AG10803 (cell line): ENCODE data around the gene FBXO28.
A peak's percentile ranks its signal among the peaks of the same experiment; 100 is the strongest.

Experiments
- DNase-seq: peaks from one replicate; pipeline ENCODE4 v3.0.0; 2010; ENCODE audit warnings: low read depth
- H3K4me3 ChIP-seq: 2 replicates; pipeline ENCODE4 v1.5.1; 2011; ENCODE audit warnings: mild to moderate bottlenecking, low read length, control low read depth
- TF ChIP-seq, protein P1 (sequence below): conservative IDR thresholded peaks from 2 replicates; pipeline ENCODE4 v1.5.1; 2011; ENCODE audit warnings: mild to moderate bottlenecking, low read length, control low read depth, inconsistent platforms

Gene FBXO28

DNA sequence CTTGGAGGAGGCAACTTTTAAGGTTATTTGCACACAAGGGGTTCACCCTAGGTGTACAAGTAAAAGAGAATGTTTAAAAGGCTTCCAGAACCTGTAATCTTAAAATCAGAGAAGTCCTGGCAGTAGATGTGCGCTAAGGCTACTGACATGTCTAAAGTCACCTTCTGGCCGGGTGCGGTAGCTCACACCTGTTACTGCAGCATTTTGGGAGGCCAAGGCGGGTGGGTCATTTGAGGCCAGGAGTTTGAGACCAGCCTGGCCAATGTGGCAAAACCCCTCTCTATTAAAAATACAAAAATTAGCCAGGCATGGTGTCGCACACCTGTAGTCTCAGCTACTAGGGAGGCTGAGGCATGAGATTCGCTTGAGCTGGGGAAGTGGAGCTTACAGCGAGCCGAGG, 48.9 kb downstream of the FBXO28 start:
- TF ChIP-seq, protein P1, sequence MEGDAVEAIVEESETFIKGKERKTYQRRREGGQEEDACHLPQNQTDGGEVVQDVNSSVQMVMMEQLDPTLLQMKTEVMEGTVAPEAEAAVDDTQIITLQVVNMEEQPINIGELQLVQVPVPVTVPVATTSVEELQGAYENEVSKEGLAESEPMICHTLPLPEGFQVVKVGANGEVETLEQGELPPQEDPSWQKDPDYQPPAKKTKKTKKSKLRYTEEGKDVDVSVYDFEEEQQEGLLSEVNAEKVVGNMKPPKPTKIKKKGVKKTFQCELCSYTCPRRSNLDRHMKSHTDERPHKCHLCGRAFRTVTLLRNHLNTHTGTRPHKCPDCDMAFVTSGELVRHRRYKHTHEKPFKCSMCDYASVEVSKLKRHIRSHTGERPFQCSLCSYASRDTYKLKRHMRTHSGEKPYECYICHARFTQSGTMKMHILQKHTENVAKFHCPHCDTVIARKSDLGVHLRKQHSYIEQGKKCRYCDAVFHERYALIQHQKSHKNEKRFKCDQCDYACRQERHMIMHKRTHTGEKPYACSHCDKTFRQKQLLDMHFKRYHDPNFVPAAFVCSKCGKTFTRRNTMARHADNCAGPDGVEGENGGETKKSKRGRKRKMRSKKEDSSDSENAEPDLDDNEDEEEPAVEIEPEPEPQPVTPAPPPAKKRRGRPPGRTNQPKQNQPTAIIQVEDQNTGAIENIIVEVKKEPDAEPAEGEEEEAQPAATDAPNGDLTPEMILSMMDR = no peak
- DNase-seq = no peak
- H3K4me3 ChIP-seq = no peak overlapping the region

DNA sequence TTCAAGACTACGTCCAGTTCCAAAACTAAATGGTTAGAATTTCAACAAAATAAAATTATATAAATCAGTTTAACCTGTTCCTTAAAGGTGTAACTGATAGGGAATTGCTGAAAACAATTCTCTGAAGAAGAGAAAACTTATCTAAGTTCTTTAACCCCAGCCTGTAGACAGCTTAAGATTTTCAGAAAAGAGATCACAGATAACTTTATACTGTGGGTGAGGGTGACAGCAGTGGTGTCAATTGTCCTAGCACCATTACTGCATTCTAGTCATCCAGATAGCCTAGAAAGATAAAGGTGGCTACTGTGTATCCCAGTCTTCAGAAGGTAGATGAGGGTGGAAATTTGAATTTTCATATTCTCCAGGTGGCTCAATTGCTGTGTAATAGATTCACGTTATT, 49.4 kb downstream of the FBXO28 start:
- DNase-seq = no peak
- TF ChIP-seq, protein P1 = no peak
- H3K4me3 ChIP-seq = no peak overlapping the region

DNA sequence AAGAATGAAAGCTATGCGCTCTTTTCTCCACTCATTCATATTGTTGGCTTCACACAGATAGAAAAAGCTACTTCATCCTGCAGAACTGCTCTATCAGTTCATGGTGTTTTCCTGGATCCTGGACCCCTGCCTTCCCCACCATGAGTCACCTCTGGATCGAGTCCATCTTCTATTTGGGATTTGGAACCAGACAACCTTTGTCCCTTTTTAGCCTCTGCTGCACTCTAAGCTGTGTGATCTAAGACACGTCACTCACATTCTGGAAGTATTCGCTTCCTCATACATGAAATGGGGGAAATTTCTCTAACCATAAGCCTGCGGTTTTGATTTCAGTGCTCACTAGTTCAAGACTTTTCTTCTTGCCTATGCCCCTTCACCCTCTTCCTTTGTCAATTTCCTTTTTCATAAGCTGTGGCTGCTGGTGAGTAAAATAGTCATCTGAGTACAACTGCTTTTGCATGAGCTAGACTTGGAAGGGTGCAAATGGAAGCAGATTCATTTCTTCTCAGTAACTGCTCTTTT, 55.0 kb downstream of the FBXO28 start:
- TF ChIP-seq, protein P1 = no peak
- peak overlapping the region; percentile 32 for H3K4me3 ChIP-seq
- peak; percentile 81 for DNase-seq

DNA sequence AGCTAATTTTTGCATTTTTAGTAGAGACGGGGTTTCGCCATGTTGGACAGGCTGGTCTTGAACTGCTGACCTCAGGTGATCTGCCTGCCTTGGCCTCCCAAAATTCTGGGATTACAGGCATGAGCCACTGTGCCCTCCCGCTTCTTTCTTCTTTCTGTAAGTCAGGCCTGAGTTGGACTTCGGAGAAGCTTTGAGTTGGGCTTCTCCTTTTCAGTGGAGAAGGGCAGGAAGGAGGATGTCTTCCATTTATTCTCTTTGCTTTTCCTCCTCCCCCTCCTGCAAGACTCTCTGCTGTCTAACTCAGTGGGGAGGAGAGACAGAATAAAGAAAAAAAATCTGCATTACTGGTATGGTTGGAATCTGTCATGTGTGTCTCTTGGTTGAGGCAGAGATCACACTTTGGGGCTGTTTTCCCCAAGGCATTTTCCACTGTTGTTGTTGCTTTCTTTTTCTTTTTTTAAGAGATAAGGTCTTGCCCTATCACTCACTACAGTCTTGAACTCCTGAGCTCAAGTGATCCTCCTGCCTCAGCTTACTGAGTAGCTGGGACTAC, 55.9 kb downstream of the FBXO28 start:
- TF ChIP-seq, protein P1 = no peak
- no peak overlapping the region for H3K4me3 ChIP-seq
- no peak for DNase-seq

DNA sequence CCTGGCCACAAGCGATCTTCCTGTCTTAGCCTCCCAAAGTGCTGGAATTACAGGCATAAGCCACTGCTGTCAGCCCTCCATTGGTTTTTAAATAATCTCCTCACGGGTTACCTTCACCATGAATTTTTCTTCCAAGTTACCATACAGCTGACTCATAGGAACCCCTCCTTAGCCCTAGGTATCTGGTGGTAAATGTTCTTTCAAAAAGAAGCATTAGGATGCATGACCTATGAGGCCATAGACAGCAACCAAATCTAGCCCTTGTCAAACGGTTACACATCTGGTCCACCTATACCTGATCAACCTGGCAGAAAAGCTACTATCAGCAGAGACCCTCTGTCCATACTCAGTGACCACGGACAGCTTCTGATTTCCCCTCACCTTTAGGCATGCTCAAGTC, 56.4 kb downstream of the FBXO28 start:
- DNase-seq = no peak
- TF ChIP-seq, protein P1 = no peak
- no peak overlapping the region for H3K4me3 ChIP-seq

DNA sequence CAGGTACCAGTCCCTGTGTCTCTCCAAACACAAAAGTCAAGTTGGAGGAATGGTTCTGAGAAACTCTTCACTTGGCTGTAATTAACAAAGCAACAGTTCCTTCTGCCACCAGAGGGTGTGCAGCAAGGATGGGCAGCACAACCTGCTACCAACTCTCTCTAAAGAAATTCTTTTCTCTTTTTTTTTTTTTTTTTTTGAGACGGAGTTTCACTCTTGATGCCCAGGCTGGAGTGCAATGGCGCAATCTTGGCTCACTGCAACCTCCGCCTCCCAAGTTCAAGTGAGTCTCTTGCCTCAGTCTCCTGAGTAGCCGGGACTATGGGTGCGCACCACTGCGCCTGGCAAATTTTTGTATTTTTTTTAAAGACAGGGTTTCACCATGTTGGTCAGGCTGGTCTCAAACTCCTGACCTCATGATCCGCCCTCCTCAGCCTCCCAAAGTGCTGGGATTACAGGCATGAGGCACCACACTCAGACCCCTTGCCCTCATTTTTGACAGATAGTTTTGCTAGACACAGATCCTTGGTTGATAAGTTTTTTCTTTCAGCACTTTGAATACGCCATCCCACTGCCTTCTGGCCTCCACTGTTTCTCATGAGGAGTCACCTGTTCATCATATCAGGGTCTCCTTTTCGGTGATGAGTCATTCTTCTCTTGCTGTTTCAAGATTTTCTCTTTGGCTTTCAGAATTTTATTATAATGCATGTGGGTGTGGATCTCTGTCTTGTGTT, 57.0 kb downstream of the FBXO28 start:
- H3K4me3 ChIP-seq = no peak overlapping the region
- DNase-seq = peak; percentile 32
- TF ChIP-seq, protein P1 = peak; percentile 48

DNA sequence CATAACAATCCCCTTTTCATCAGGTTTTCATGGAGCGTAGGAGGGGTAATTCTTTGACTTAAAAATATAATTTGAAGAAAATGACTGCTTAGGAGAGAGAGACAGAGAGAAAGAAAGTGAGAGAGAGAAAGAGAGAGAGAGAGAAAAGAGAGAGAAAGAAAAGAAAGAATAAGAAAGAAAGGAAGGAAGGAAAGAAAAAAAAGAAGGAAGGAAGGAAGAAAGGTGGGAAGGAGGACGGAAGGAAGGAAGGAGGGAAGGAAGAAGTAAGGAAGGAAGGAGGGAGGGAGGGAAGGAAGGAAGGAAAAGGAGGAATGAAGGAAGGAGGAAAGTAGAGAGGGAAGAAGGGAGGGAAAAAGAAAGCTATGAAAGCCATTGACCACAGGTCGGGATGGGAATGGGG, 58.3 kb downstream of the FBXO28 start:
- DNase-seq = no peak
- H3K4me3 ChIP-seq = no peak overlapping the region
- TF ChIP-seq, protein P1 = no peak
